NT2/D1 (cell line): Measurements from ENCODE around the gene MAML3.

ENCODE experiments used
- DNase-seq: peaks from one replicate; pipeline ENCODE4 v3.0.0-alpha.2; 2011; ENCODE audit warnings: low read depth, low spot score
- H3K27me3 ChIP-seq: 2 replicates; pipeline ENCODE4 v1.6.0; 2011; ENCODE audit warnings: mild to moderate bottlenecking; ENCODE audit not compliant: insufficient read length, insufficient read depth
- H3K36me3 ChIP-seq: 2 replicates; pipeline ENCODE4 v1.6.1; 2011; ENCODE audit warnings: mild to moderate bottlenecking, low read length, mixed read lengths; ENCODE audit not compliant: insufficient read depth, insufficient read length
- H3K4me1 ChIP-seq: 2 replicates; pipeline ENCODE4 v1.5.1; 2011; ENCODE audit not compliant: insufficient read depth, insufficient read length
- H3K4me3 ChIP-seq: 2 replicates; pipeline ENCODE4 v1.5.1; 2011; ENCODE audit warnings: low read depth; ENCODE audit not compliant: insufficient read length
- H3K9ac ChIP-seq: 2 replicates; pipeline ENCODE4 v1.6.0; 2011; ENCODE audit warnings: low read depth; ENCODE audit not compliant: insufficient read length
- H3K9me3 ChIP-seq: 2 replicates; pipeline ENCODE4 v1.5.1; 2011; ENCODE audit warnings: mild to moderate bottlenecking, low read length; ENCODE audit not compliant: insufficient read depth
- SUZ12 ChIP-seq: IDR thresholded peaks from 2 replicates; pipeline ENCODE4 v1.6.1; 2011; ENCODE audit not compliant: insufficient read length, insufficient read depth; ENCODE audit errors: extremely low read depth
- YY1 ChIP-seq: IDR thresholded peaks from 2 replicates; pipeline ENCODE4 v1.6.1; 2011; ENCODE audit not compliant: insufficient read length, insufficient read depth
- ZNF274 ChIP-seq: IDR thresholded peaks from 2 replicates; pipeline ENCODE4 v1.6.1; 2011; ENCODE audit warnings: mild to moderate bottlenecking, low read depth, low read length

The MAML3 gene

GRCh38 chr4:139940600-139940999, 213.4 kb downstream of the MAML3 start:
- no peaks in the 10 kb centered on the region for H3K36me3 ChIP-seq
- TF ChIP-seq YY1 (no peak), SUZ12 (no peak), ZNF274 (no peak)
- H3K4me3 ChIP-seq, result no peak overlapping the region
- no peak for DNase-seq
- H3K9me3 ChIP-seq, result no peaks in the 10 kb centered on the region
- H3K9ac ChIP-seq, result no peak overlapping the region
- H3K27me3 ChIP-seq, result no peaks in the 10 kb centered on the region
- no peaks in the 10 kb centered on the region for H3K4me1 ChIP-seq

GRCh38 chr4:139938414-139938813, 215.6 kb downstream of the MAML3 start:
- no peaks in the 10 kb centered on the region for H3K36me3 ChIP-seq
- DNase-seq, result no peak
- TF ChIP-seq YY1 (no peak), SUZ12 (no peak), ZNF274 (no peak)
- no peak overlapping the region for H3K4me3 ChIP-seq
- no peak overlapping the region for H3K9ac ChIP-seq
- no peaks in the 10 kb centered on the region for H3K4me1 ChIP-seq
- no peaks in the 10 kb centered on the region for H3K9me3 ChIP-seq
- H3K27me3 ChIP-seq, result no peaks in the 10 kb centered on the region

DNA sequence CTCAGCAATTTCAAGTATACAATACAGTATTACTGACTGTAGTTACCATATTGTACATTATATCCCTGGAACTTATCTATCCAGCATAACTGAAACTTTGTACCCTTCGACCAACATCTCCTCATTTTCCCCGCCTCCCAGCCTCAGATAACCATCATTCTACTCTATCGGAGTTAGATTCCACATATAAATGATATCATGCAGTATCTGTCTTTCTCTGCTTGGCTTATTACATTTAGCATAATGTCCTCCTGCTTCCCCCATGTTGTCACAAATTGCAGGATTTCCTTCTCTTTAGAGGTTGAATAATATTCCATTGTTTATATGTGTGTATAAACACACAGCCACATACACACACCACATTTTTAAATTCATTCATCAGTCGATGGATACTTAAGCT, 218.1 kb downstream of the MAML3 start:
- H3K4me3 ChIP-seq, result no peak overlapping the region
- H3K27me3 ChIP-seq, result no peaks in the 10 kb centered on the region
- TF ChIP-seq SUZ12 (no peak), ZNF274 (no peak), YY1 (no peak)
- no peaks in the 10 kb centered on the region for H3K36me3 ChIP-seq
- H3K9me3 ChIP-seq, result no peaks in the 10 kb centered on the region
- H3K4me1 ChIP-seq, result no peaks in the 10 kb centered on the region
- no peak for DNase-seq
- no peak overlapping the region for H3K9ac ChIP-seq

DNA sequence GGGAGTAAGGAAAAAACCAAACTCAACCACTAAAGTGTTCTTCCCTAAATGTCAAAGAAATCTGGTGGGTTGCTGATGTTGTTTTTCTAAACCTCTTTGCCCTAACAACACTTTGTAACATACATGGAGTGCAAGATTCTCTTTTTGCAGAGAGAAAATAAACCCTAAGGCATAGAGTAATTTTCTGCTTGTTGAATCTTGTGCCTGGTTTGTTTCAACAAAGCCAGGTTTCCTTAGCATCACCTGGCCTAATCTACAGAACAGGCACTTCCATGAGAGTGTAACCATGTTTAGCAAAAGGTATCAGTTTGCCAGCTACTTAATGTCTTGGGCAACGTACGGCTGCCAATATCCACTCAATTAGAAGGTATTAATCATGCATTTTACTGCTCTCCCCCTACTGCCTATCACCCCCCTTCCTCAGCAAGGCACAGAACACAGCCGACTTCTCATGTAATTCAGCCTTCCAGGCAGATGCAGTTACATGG, 219.2 kb downstream of the MAML3 start:
- Histone ChIP-seq H3K36me3 (no peaks in the 10 kb centered on the region), H3K4me3 (no peak overlapping the region), H3K27me3 (no peaks in the 10 kb centered on the region), H3K9ac (no peak overlapping the region), H3K4me1 (no peaks in the 10 kb centered on the region), H3K9me3 (no peaks in the 10 kb centered on the region)
- DNase-seq, result no peak
- TF ChIP-seq YY1 (no peak), SUZ12 (no peak), ZNF274 (no peak)

- Histone ChIP-seq H3K4me1 (no peaks in the 10 kb centered on the region), H3K36me3 (no peaks in the 10 kb centered on the region), H3K27me3 (no peaks in the 10 kb centered on the region), H3K9ac (no peak overlapping the region), H3K9me3 (no peaks in the 10 kb centered on the region), H3K4me3 (no peak overlapping the region)
- TF ChIP-seq YY1 (no peak), SUZ12 (no peak), ZNF274 (no peak)
- DNase-seq, result no peak
These were observed 219.8 kb downstream of the MAML3 start for GRCh38 chr4:139934057-139934707.

- H3K27me3 ChIP-seq, result no peaks in the 10 kb centered on the region
- DNase-seq, result no peak
- H3K9me3 ChIP-seq, result no peaks in the 10 kb centered on the region
- no peaks in the 10 kb centered on the region for H3K36me3 ChIP-seq
- H3K4me3 ChIP-seq, result no peak overlapping the region
- TF ChIP-seq SUZ12 (no peak), ZNF274 (no peak), YY1 (no peak)
- no peaks in the 10 kb centered on the region for H3K4me1 ChIP-seq
- no peak overlapping the region for H3K9ac ChIP-seq
These were observed 220.4 kb downstream of the MAML3 start for GRCh38 chr4:139933541-139933940.

DNA sequence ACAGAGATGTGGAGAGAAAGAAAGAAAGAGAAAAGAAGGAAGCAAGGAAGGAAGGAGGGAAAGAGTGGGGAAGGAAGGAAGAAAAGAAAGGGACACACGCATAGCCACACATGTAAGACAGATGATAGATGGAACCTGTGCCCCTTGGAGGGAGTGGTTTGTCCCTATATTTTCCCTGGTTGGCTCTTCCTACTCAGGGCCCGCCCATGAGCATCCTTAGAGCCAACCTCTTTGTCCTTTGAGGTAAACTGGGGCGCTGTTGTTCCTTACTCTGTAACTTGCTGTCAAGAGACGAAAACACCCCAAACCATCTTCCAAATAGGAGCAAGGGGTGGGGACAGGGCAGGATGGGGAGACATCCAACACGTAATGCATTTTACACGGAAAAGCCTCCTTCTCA, 220.9 kb downstream of the MAML3 start:
- Histone ChIP-seq H3K27me3 (no peaks in the 10 kb centered on the region), H3K9me3 (no peaks in the 10 kb centered on the region), H3K9ac (no peak overlapping the region), H3K4me1 (no peaks in the 10 kb centered on the region), H3K36me3 (no peaks in the 10 kb centered on the region), H3K4me3 (no peak overlapping the region)
- TF ChIP-seq ZNF274 (no peak), SUZ12 (no peak), YY1 (no peak)
- DNase-seq, result no peak
